HG03378 (cell line): ENCODE measurements around the gene RNF152.

Source experiments
- ATAC-seq: cut with Tn5 transposase; IDR thresholded peaks from one replicate; pipeline ENCODE4 v1.9.1; 2021; ENCODE audit warnings: mild to moderate bottlenecking, moderate library complexity; ENCODE audit not compliant: unreplicated experiment

The RNF152 gene

DNA sequence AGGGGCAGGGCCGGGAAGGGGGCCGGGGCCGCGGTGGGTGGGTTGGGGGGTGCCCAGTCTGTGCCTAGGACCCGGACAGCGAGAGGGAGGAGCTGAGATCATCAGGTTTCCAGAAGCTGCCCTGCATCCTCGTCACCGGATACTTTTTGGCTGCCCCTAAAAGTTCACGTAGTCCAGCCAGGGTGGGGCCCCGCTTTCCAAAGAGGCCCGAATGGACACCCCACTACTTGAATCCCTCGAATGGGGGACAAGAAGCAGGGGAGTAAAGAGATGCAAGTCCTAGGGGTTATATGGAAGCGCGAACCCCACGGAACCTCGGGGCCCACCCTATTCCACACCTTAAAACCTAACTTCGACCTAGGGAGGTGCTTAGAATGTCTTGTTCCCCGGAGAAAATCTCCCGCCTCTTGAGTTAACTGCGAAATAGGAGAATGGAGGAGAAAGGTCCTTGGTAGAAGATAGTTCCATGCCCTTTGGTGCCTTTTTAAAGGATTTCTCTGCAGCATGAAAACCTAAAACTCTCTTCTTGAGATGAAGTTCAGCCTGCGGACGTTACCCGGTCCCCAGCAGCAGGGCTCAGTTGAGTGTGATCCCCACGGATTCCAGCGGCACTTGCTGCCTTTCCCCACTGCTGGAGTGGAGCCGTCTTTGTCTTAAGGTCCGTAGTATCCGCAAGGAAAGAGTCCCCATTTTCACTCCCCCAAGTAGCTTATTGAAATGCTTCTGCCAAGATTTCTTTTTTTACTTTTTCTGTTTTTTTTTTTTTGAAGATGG lies 2.1 kb upstream of the RNF152 start:
- no peak for ATAC-seq

DNA sequence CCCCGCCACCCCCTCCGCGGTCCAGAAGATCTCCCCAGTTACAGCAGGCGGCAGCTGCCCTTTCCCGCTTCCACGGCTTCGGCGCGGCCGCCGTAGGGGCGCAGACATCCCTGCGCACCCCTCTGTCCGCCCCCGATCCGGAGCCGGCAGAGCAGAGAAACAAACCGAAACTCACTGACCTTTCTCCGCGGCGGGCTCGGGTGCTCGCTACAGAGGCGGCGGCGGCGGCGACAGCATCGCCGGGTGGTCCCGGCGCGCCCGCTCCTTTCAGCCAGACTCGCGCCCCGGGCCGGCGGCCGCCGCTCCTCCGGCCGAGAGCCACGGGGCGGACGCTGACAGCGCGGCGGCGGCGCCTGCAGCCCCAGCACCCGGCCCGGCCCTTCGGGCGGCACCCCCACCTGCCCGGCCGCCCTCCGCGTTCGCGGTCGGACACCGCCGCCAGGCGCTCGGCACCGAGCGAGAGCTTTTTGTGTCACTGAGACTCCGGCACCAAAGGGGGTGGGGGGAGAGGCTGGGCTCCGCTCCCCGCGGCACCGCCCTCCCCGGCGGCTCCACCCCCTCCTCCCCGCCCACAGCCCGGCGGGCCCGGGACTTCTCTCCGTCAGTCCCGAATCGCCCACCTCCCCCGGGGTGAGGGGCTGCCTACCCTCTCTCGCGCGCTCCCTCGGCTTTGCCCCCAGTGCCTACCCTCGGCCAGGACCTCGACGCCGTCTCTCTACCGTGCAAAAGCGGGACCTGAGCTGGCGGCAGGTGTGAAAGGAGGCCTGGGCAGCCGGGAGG lies 1.4 kb upstream of the RNF152 start:
- peak; percentile 64 for ATAC-seq

DNA sequence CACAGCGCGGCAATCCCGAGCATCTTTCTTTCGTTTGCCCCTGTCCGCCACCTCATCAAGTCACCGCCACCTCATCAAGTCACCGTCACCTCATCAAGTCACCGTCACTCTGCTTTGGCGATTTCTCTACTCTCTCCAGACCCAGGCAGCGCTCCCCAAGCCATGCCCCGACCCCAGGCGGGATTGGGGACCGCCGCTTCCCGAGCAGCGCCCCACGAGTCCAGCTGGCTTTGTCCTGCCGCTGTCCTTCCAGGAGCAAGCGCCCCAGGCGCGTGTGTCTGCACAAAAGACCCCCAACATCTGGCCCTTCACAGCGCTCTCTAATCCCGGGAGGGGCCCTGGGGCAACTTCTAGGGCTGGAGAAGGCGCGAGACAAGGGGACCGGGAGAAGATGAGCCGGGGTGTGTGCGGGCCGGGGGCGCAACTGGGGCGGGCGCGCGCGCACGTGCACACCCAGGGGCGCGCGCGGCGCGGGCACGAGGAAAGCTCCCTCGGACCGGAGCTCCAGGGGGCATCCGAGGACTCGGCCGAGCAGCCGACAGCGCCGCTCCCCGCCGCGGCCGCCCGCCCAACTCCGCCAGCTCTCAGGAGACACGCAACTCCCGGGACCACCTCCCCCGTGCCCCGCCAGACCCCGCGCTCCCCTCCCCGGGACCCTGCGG lies 633 bp upstream of the RNF152 start:
- peak; percentile 16 for ATAC-seq

DNA sequence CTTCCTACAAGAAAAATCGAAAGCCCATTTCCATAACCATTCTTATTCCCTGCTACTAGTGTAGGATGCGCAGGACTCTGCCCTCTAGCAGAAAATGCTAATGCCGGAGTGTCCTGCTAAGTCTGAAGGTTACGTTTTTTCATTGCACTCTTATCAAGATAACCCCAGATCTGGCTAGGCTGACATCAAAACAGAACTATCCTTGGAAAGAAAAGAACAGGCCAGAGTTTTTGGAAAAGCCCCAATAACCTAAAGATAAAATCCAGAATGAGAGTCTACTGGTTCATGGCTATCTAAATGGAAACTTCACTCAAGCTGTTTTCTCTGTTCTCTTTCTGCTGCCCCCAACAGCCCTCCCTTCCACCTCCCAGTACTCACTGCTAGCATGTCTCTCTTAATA lies 913 bp downstream of the RNF152 start:
- ATAC-seq = no peak

DNA sequence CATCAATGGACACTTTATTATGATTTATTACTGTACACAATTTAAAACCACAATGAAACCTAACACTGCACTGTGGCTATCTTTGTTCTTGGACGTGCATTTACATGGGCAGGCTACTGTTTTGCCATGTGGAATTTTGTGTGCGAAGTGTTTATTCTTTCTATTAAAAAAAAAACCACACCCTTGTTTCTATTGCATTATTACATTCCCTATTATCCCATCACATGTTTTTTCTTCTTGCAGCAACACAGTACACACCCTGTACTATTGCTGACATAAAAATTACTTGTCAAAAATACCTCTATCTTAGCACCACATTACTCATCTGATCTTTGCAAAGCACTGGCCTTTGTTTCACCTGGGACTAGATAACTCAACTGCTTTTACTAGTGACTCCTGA lies 1.5 kb downstream of the RNF152 start:
- ATAC-seq = no peak

DNA sequence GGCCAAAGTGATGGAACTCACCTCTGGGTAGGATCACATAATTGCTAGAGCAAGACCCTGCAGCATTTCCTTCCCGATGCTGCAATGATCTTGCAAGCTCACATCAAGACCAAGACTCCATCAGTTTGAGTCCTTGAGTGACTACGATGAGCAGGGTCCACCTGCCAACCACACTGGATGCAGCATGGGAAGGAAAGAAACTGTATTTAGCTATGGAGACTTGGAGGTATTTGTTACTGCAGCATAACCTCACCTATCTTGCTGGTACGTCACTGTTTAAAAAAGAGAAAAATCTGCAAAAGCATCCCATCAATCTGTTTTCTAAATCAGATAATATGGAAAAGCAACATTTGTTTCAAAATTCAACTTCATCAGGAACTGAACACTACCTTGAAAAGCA lies 2.5 kb downstream of the RNF152 start:
- ATAC-seq = no peak

DNA sequence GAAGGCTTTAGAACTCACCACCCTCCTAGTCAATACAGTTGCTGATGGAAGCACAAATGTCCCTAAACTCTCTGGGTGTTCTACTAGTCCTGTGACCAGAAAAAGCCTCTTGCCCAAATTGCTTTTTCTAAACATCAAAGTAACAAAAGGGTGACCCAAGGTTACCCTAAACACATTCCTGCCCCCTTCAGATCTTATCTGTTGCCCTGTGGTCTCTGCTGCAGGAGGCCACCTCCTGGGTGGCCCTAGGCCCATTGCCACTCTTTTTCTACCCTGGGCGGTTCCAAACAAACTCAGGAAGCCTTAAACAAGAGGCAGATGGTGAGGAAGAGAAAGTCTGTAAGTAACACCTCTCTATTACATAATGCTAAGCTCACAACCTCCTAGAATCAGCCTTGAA lies 3.3 kb downstream of the RNF152 start:
- no peak for ATAC-seq

DNA sequence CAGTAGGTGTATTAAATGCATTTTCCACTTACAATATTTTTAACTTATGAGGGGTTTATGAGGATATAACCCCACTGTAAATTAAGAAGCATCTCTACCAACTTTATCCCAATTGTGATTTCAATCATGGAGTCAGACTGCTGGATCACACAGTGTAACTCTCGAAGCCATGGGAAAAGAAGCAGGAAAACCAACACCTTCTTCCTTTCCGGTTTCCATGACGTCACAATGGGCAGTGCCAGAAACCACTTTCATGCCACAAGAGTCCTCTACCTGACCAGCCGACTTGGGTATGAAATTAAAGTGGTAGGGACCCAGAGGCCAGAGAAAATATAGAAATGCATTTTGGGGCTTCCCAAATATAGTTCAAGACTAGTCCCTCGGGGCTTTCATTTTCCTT lies 4.2 kb downstream of the RNF152 start:
- ATAC-seq = no peak

DNA sequence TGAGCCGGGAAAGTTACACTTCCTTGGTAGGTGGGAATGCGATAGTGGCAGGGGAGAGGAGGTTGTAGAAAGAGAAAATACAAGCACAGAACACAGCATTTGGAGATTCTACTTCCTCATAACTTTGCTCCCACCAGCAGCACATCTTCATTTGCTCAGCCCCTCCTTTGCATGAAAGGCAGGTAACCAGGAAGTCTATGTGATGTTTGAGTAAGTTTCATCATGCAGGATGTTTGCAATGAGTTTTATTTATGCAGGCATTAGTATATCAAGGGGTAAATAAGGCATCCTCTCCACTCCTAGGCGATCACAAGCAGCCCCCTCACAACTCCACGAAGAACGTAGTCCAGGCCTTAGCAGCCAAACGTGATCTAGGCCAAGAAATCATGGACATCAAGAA lies 5.0 kb downstream of the RNF152 start:
- no peak for ATAC-seq

DNA sequence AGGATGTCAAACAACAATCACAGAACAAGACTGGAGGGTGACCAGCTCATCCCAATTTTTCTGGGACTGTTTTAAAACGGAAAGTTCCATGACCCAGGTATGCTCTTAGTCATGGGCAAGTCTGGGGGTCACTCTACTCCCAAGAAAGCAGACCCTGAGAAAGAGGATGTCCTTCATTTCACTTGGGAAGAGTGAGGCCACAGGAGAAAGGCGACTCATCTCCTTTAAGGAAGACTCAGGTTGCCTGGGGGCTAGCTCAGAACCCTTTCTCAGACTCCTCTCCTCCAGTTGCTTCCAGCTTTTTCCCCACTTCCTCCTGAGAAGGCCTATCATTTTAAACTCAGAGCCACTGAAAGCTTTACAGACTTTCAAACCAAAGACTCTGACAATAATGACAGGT lies 9.3 kb downstream of the RNF152 start:
- no peak for ATAC-seq

DNA sequence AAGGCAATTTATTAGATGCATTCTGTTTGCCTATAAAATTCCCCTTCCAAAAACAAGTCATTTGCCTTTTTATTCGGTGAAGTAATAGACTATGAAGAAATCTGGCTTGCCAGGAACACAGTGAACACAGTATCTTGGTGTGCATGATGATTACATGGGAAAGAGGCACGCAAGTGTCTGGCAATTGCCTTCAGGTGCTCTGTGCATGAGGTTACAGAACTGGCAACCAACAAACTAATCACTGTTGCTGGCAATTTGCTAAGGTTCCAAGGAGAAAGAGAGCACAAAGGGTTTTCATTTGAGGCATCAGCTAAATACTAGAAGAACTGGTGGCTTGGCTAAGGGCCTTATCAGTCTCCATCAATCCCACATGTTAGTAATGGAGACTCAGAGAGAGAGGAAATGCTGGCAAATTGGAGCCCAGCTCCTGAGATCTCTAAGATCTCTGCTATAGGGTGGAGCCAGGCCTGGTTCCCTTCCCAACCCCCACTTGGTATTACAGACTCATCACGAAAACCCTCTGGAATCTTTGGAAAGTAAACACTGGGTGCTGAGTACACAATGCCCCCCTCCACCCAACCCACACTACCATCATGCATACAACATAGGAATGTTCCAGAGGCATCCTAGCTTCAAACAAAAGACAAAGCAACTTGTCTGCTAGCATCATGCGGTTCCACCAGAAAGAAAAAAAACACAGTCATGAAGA lies 10.4 kb downstream of the RNF152 start:
- no peak for ATAC-seq

DNA sequence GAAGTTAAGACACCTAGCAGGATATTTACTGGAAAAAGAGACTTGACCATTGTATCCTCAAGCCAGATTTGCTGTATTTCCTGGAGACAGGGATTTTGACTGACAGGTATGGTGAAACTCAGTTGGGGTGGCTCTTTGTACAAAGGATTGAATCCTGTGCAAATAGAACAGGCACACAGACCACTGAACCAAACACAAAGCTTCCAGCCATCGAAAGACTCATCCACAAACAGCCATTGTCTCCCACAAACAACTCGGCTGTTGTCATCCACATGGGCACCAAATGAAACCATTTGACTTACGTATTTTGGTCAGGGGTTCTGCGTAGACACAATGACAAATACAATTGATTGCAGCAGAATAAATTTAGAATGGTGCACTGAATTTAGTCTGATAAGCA lies 15.9 kb downstream of the RNF152 start:
- ATAC-seq = no peak

DNA sequence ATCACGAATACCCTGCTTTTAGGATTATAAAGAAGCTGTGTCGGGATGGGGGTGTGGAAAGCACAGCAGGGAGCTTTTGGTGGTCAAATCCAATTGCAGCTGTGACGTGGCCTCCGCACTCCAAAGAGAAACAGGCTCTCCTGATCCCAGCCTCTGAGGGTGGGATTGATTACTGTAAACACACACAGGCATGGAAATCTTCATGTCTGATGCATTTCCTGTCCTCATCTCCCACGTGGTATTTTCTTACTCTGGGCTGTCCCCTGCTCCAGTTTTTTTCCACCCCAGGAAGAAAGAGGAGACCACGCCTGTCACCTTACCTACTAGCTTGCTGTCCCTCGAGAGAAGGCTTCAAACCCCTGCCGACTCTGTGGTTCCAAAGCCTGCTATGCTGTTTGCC lies 22.7 kb downstream of the RNF152 start:
- ATAC-seq = no peak

DNA sequence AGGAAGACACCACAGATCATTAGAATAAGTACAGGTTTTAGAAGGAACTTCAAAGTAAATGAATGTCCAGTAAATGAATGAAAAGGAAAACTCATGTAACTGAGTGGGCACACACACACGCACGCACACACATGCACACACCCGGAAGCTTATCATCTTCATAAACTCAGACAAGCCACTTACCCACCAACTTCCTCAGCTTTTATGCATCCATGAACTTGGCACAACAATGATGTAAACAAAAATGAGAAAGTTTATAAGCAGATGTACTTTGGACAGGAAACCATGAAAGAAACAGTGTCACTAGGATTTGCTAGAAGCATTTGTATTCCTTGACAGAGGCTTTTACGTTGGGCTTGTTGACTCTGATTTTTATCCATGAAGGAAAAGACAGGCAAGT lies 23.2 kb downstream of the RNF152 start:
- no peak for ATAC-seq

DNA sequence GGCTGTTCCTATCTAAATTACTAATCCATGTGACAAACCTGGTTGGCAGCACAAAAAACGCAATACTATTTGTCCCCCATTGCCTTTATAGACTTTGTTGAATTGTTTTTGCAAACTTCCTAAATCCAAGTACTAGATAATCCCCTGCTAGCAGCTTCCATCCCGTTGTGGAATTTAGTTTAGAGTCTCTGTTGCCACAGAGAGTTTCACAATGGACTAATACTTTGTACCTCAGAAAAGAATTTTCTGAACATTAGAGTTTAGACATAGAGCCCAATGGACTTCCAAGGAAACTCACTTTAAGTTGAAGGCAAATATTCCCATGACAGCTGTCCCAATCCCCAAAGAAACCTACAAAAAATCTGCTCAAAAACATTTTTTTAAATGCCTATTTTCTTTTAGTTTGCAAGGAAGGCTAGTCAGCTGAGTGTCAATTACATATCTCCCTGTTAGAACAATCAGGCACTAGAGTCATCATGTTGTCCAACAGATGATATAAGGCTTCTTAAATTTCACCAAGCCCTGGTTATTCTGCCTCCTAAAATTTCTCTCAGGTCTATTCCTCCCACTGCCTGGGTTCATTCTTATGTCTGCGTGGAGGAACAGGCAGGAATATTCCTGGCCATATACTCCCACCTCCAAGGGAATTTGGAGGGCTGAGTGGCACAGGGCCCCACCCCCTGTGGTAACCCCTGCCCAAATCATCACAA lies 27.2 kb downstream of the RNF152 start:
- ATAC-seq = no peak

DNA sequence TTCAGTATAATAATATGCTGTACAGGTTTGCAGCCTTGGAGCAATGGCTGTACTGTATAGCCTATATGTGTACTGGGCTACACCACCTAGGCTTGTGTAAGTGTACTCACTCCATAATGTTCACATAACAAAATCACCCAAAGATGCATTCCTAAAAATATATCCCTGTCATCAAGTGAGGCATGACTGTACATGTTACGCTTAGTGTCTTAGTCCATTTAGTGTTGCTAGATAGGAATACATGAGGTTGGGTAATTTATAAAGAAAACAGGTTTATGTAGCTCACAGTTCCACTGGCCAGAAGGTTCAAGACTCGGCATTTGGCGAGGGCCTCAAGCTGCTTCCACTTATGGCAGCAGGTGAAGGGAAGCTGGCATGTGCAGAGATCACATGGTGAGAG lies 31.4 kb downstream of the RNF152 start:
- ATAC-seq = no peak

DNA sequence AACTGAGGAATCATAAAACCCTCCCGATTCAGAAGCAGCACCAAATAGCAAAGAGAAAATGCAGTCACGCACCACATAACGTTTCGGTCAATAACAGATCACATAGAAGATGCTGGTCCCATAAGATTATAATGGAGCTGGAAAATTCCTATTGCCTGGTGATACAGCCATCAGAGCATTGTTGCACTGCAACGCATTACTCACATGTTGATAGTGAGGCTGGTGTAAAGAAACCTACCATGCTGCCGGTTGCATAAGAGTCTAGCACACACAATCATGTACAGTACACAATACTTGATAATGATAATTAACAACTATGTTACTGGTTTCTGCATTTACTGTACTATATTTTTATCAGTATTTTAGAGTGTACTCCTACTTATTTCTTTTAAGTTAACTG lies 32.5 kb downstream of the RNF152 start:
- ATAC-seq = no peak

DNA sequence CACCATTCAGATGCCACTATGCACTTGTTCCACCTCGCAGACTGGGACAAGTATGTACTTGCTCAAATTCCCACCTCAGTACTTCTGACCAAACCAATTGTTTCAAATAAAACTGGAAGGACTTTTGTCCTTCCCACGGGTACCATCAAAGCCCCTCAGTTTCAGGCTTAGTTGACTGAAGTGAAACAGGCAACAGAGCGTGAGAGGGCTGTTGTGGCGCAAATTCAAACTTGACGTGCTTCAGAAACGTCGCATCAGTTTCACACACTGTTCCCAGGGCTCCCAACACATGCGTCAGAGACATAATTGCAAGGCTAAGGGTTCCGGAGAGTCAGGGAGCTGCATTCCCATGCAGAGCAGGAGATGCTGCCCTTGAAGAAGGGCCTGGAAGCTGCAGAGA lies 33.7 kb downstream of the RNF152 start:
- ATAC-seq = no peak

DNA sequence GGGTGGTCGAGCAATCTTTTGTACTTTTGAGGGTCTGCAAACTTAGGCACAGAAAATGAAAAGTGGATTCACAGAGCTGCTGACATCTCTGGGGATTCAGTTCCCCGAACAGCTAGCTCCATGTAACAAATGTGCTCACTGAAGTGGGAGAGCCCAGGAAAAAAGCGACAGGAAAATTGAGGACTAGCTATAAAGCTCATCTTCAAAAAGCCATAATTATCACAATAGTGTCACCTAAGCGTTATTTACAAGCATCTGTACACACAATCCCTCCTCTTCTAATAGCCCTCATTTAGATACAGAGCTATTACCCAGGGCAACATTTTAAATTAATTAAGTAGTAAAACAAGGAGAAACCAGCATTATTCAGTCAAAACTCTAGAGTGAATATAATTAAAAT lies 36.1 kb downstream of the RNF152 start:
- no peak for ATAC-seq

DNA sequence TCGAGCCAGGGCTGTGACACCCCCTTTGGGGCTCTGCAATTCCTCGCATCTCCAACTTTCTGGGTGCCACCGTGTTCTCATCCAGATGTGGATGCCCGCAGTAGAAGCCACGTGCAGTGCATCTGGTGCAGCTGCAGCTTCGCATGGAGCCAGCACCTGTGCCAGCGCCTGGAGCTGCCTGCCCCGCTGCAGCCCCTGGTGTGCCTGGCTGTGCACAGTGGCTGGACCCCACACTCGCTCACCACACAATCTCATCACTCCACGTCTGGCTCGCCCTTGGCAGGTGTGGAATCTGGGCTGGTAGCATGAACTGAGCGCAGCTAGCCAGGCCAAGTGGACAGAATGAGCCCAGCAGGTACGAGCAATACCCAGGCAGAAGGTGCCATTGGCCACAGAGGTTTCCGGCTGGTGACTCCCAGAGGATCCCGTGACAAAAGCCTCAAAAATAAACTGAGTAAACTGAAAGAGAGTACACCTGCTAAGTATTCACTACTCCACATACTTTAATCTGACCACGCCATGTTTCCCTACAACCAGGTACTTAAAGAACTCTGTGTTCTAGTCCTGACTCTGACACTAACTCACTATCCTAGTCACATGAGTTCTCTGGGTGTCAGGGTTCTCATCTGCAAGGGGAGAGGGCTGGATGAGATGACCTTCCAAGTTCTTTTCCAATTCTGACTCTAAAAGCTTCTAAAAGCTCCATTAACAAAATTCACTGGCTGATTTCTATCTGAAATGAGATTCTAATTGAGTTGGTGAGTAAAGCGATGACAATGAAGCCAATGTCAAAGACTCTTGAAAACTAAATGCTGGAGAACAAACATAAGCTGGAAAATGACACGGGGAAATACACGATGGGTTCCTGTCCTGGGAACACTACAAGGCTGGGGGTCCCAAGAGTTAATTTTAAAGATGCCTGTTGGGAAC lies 37.1 kb downstream of the RNF152 start:
- no peak for ATAC-seq
